Activated CD4-positive, alpha-beta T cell treated with anti-CD3 and anti-CD28 coated beads for 1 hour (primary cell): Measurements from ENCODE around the gene CNTNAP2.

Source experiments
- DNase-seq: peaks from one replicate; pipeline ENCODE4 v3.0.0-alpha.2; 2020

Gene CNTNAP2

DNA sequence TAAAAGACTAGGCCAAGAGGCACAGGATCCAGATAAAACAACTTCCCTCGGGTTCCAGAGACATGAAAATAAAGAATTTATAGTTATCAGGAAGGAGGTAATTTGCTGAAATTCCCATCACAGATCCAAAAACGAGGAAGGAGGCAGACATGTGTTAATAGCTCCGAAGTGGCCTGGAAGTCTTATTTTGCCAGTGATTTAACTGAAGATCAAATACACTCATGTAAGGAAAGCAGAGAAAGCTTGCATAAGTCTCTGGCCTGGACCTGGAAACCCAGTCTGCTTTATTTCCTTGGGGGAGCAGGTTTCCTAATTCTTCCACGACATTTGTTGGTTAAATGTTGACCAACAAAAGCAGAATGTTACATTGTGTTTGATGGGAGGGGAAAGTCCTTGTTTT lies 1975.3 kb downstream of the CNTNAP2 start:
- no peak for DNase-seq

DNA sequence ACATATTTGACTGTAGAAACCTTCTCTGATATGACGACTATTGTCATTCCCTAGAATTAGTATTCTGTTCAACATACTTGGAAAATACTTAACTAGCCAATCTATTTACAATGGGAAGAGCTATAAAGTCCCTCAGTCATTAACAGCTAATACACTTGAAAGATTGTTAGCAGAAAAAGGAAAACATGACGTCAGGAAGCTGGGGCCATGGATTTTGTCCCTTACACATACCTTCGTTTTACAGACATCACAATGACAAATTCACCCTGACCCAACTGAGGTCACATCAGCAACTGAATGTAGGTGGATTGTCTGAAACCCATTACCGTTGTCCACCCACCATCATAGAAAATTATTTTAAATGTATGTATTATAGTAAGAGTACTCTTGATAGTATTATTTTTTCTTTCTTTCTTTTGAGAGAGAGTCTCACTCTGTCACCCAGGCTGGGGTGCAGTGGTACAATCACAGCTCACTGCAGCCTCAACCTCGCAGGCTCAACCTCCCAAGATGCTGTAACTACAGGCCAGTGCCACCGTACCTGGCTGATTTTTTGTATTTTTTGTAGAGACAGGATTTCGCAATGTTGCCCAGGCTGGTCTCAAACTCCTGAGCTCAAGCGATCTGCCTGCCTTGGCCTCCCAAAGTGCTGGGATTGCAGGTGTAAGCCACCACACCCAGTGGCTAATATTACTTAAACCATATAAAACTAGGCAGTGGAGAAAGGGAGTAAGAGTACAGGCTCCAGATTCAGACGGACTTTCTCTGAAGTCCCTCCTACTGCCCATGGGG lies 1977.0 kb downstream of the CNTNAP2 start:
- no peak for DNase-seq

DNA sequence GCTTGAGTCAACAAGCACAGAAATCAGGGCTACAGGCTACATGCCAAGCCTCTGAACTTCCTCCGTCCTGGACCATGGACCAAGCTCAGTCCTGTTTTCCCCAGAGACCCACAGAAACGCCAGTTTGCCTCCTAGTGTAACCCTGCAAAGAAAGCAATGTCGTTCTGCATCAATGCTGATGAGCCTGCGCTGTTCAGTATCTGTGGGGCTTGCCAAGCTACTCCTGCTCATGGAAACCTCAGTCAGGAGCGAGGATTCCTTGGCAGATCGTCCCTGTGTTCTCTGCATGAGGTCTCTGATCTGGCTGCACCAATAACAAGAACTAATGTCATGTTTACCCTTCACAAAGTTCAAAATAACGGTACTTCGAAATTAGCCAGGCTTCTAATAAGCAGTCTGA lies 1978.5 kb downstream of the CNTNAP2 start:
- no peak for DNase-seq

DNA sequence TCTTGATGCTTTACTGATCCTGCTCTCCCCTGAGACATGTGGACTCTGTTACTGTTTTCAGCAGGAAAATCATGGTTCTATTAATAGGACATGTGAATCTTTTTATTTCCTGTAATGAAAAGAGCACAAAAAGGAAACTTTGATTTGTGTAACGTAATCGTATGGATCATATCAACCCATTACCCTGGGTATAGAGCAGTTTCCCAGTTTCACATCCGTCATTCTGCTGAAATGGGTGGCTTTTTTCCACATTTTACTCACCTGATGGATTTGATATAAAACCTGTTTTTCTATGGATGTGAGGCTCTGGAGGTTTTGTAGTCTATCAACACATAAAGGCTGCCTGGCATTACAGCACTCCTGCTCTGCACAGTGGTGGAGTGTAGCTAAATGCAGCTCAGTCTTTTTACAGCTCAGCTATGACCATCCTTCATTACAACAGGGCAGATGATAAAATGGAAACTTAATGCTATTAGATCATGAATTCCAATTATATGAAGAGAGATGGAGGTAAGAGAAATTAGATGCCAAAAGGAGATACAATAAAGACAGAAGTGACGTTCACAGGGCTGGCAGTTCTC lies 1987.6 kb downstream of the CNTNAP2 start:
- no peak for DNase-seq

DNA sequence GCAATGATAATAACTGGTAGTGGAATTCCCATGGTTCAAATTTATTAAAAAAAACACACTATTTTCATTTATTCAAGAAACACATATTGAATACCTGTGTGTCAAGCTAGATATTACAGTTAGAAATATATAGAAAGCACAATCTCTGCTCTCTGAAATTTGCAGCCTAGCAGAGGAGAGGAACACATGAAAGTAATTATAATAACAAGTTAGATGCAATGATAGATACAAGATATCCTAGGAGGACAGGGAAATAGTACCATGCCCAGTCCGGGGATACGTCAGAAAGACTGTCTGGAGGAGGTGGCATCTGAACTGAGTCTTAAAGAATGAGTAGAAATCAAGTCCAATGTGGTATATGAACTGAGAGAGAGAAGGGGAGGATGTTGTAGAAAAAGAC lies 1988.3 kb downstream of the CNTNAP2 start:
- no peak for DNase-seq

DNA sequence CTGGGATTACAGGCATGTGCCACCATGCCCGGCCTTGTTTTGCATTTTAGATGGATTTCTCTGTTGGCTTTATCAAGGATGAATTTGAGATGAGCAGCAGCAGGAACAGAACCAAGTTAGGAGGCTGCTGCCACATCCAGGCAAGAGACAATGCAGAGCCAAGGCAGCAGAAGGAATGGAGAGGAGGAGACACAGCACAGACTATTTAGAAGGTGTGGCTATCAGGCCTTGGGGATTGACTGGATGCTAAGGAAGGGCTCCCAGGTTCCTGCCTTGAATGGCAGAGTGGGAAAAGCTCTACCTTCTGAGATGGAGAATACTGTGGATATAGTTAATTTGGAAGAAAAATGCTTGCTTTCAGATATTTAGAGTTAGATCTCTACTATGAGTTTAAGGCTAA lies 1989.3 kb downstream of the CNTNAP2 start:
- no peak for DNase-seq

DNA sequence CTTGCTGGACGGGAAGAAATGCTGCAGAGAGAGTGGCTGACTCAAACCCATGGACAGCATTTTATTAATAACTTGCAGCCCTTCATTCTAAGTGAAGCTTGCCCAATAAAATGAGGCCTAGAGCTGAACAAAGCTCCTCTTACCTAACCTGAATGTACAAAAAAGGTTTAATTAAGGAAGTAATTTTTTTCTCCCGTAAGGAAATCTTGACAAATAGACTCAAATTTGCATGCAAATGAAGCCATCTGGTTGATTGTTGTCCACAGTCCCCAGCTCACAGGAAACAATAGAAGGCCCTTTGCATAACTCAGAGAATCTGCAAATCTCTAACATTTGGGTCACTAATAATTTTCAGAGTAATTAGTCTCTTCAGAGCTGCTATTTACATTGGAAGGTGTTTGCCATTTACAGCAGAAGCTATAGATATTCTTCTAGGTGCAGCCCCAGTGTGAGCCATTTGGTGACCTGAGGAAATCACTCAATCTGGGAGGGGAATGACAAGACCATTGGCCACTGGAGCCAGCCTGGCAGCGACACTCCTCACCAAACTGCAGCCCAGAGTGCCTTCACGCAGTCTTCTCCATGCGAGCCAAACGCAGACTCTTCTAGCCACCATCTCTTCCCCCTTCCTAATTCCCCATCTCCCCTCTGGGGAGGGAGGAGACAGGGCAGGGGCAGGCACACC lies 1991.0 kb downstream of the CNTNAP2 start:
- no peak for DNase-seq

DNA sequence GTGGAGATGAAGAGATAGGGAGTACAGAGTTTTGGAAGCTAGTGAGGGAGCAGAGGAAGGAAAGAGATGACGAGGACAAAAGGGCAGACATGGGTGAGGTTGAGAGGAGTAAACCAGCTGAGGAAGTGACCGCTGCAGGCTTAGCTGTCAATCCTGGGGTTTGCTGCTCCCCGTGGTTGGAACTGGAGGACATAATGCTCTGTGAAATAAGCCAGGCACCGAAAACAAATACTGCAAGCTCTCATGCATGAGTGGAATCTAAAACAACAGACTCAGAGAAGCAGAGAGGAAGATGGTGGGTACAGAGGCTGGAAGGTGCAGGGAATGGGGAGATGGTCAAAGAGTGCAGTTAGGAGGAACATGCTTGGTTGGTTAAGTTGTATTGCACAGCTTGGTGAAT lies 1991.8 kb downstream of the CNTNAP2 start:
- DNase-seq, result no peak

DNA sequence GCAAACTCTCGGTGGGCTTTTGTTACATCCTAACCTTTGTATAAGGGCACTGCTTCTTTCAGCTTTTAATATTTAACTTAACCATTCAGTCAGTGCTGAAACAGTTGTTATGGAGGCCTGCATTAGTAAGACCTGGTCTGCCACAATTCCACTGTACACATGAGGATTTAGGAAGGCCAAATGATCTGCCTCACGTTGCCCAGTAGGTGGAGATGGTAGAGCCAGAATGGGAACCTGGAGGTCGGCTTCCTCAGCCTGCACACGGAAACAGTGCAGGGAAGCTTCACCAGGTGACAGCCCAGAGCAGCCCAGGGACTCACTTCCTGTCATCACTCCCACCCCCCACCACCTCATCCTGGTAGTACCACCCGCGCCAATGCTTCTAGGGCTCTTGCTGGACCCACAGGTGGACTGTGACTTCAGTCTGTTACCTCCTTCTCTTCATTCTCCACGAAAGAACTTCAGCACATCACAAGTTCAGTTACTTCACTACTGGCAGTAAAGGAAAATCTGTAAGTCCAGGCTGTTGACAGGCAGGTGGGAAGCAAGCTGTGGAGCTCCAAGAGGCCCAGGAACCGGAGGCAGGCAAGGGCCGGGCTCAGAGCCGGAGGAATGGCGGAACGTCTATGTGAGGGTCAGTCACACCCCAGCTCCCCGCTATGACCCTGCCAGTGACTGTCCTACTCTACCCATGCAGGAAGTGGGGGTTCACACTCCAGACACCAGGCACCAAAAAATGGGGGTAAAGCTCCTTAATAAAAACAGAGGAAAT lies 1993.7 kb downstream of the CNTNAP2 start:
- DNase-seq, result no peak

DNA sequence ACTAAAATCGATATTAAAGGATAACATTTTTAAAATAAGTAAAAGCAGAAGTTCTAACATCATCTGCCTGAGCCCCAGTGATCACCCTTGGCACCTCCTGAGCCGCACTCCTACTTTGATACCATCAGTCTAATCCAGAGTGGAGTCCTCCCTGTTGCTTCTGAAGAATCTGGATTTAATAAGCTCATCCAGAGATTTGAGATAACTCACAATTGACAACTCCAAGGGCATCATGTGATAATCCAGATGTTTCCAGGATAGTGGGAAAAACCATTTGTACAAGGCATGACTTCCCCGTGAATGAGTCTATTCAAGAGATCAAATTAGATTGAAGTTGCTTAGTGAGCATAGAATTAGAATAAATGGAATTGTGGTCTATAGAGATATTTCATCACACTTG lies 1998.2 kb downstream of the CNTNAP2 start:
- DNase-seq, result no peak

DNA sequence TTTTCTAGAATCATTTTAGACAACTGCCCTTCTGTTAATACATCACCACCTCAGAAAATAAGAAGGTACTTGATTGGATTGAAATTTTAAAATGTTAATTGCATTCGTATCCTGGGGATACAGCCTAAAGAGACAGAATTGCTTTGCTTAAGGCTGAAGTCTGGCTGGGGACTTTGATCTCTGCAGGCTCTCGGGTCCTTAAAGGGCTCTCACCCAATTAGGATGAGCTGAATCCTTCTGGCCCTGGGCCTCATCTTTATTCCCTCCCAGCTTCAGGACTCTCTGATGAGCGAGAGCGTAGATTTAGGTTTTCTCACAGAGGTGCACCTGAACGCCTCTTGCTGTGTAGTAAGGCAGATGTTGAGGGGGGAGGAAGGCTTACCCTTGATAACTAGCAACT lies 1998.7 kb downstream of the CNTNAP2 start:
- DNase-seq, result no peak

DNA sequence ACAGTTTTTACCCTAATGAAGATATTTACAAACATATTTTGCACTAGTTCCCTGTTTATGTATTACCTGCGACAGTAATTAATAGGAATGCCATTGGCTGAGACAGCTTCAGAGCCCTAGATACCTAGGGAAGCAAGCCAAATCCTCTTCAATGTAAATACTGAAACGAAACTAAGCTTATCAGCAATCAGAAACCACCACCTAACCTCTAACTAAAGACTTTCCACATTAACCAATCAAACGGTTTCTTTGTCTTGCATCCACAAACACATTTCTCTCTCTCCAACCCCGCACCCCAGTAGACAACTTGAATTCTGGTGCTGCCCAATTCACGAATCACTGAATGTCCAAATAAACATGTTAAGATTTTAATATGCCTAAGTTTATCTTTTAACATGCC lies 1999.6 kb downstream of the CNTNAP2 start:
- DNase-seq, result no peak

DNA sequence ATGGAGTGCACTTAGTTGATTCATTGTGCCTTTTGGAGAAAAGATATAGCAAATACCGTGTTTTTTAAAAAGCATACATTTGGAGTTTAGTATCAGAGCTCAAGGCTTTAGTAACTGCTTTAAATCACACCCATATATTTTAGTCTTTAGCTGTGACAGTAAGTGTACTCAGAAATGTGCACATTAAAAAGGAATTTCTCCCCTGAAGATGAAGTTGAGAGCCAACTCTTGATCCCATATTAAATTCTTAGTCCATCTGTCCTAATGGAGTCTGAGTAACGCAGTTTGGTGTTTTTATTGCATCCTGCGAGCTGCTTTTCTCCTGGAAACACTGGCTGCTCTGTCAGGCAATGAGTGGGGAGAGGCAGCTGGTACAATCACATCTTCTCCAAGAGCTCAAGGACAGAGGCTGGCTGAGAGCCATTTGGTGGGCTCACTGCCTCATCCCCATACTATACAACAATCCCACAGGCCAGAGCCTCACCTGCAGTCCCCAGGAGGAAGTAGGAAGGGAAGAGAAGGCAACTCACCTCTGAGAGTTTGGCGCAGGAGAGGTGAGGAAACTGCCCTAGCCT lies 2000.3 kb downstream of the CNTNAP2 start:
- no peak for DNase-seq

DNA sequence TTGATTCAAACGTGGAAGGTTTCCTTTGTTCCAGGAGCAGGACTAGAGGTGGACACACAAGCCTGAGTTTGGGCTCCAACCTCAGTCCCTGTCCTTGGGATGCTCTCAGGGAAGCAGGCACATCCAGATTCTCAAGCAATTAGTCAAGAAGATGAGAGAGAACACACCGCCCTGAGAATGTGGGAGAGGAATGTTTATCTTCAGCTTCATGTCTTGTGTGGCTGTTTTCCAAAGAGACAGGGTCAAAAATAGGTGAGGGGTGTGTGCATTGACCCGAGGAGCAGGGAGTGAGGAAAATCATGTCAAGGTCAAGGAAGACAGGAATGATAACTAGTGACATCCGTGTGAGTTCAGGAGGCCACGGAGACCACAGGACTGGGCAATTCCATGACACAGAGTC lies 2001.8 kb downstream of the CNTNAP2 start:
- DNase-seq, result no peak

DNA sequence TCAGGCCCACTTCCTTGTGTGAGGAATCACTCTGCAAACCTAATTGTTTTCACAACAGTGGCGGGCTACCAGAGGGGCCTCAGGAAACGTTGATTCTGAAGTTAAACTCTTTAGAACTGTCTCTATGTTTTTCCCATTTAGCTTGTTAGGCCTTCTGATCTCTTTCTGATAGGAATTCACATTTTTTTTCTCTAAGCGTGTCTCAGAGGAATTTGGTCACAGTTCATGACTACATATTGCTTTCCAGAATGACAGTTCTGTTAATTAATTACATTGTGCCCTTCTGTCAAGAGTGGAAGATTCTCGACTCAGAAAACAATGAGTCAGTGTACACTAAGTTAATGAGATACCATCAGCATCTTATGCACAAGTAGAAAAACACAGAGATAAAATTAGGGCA lies 2004.8 kb downstream of the CNTNAP2 start:
- DNase-seq, result no peak

DNA sequence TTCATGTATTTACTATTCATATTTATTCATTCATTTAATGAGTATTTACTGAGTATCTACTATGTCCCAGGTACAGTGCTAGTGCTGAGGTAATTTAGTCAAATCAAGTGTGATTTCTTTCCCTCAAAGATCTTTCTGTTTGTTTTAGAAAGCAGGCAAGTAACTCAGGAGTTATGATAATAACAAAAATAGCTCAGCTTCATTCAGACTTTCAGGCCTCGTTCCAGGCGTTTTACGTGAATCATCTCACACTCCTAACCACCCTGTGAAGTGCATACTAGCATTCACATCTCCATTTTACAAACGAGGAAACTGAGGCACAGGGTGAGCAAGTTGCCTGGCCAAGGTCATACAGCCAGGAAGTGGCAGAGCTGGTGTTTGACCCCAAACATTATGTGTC lies 2005.2 kb downstream of the CNTNAP2 start:
- DNase-seq, result no peak

DNA sequence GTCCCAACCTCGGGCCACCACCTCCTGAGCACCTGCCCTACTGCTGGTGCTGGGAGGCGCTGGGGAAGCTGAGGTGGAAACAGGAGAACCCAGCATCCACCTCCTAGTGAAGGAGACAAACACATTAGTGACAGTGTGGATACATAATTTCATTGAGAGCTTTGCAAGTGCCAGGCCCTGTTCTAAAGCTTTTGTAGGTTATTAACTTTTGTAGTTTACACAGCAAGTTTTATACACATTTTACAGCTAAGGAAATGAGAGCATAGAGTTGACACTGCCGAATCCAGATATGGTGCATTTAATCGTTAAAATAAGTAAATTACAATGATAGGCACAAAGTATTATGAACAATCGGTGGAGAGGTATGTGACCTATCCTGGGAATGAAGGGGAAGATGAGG lies 2007.9 kb downstream of the CNTNAP2 start:
- DNase-seq, result no peak

DNA sequence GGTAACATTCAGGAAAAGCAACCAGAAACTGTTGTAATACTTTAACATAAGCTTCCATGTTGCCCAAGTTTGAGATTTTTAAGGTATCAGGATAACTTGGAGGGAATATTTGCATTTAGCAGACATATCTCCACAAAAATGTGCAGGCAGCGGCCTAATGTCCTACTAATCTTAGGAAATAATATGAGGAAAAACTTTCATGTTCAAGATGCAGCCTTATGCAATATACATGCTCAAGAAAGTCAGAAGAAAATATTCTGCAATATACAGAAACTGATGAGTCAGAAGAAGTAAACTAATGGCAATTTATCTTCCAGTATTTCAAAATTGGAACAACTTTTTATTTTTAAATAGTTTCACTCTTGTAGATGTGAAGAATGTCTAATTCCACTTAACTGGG lies 2010.8 kb downstream of the CNTNAP2 start:
- no peak for DNase-seq

DNA sequence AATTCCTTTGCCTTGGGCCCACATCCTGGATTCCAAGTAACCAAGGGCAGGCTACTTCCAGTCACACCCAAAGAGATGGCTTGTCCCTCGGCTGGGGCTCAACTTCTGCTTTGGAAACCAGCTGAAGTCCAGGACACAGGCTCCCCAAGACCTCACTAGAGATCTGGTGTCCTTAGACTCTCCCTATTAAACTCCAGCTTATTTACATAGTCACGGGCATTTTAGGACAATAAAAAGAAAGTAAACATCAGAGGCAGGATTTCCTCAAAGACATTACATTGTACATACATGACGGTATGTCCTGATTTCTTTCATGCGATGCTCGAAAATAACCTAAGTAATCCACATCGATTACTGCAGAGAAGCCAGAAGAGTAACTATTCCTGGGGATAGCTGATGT lies 2012.4 kb downstream of the CNTNAP2 start:
- no peak for DNase-seq

DNA sequence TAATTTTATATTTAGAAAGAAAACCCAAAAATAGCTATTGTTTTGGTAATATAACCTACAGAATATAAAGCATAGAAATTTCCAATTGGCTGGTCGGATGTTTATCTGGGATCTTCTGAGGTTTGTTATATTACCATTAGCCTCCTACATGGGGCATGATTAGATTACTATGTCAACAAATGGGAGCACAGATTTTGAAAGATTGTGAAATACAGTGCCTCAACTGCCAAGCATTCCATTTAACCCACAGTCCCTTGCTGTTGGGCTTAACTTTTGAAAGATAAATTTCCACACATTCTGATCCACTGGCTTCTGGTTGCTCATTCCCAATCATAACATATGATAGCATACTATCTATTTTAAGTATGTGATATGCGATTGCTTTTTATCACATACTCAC lies 2018.5 kb downstream of the CNTNAP2 start:
- no peak for DNase-seq

DNA sequence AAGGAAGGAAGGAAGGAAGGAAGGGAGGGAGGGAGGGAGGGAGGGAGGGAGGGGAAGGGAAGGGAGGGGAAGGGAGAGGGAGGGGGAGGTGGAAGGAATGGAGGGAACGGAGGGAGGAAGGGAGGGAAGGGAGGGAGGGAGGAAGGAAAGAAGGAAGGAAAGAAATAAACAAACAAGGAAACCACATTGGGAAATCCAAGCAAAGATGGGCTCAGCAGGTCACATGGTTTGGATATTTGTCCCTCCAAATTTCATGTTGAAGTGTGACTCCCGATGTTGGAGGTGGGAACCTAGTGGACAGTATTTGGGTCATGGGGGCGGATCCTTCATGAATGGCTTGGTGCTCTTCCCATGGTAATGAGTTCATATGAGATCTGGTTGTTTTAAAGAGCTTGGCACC lies 2019.4 kb downstream of the CNTNAP2 start:
- no peak for DNase-seq

DNA sequence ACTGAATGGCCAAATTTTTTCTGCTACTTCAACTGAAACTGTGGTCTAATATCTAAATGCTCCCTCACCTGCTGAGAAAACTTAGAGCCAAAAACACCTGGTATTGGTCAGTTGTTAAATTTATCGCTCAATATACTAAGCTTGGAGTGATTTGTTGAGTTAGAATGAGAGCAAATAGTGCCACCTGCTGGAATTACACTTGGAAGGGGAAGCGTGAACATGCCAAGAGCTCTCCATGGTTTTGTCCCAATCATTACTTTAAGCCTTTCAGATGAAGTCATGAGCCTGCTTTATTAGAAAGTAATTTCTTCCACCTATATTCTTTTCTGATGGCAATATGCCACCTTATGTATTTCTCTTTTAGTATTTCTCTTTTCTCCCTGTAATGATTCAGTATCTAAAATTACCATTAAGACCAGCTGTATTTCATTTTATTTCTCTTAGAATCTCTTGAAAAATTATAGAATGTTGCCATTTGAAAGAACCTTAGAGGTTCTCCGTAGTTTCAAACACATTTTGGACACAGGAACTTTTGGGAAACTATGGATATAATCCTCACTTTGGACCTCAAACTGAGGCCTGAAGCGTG lies 2026.2 kb downstream of the CNTNAP2 start:
- no peak for DNase-seq

DNA sequence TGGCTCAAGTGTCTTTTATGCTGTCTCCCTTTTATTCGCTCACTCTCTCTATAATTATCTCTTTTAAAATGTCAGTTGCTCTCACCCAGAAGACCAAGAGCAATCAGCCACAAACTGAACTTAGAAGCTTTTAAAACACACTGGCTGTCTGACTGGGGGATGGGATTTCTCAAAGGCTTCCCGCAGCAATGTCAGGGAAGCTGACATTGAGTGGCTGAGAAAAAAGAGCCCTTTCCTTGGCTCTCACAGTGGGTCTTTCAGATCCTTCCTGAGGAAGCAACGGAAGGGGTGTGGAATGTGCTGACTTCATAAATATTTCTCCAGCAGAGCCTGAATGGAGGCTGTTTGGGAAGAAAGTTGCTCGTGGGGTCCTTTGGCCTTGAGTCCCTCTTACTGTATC lies 2028.2 kb downstream of the CNTNAP2 start:
- no peak for DNase-seq
